ENCODE data around the gene FTCD.
"Not testable (repeated sequence)": the region's sequence is repeated elsewhere in the genome, so short reads cannot be mapped to it uniquely, and the experiment has no call there.

The FTCD gene

GRCh38 chr21:46171996-46172862, 16.9 kb upstream of the FTCD start:
- no peak for DNase-seq (ENCODE audit: low spot score)

- DNase-seq (ENCODE audit: low spot score): no peak
Observed at GRCh38 chr21:46171585-46171984, 16.2 kb upstream of the FTCD start.

GRCh38 chr21:46170436-46171193, 15.2 kb upstream of the FTCD start:
- DNase-seq (ENCODE audit: low spot score): not testable (repeated sequence)

- DNase-seq (ENCODE audit: low spot score): no peak
Observed at GRCh38 chr21:46168659-46169386, 13.4 kb upstream of the FTCD start.

GRCh38 chr21:46168238-46168637, 12.9 kb upstream of the FTCD start:
- DNase-seq (ENCODE audit: low spot score): no peak

GRCh38 chr21:46165098-46165497, 9.7 kb upstream of the FTCD start:
- DNase-seq (ENCODE audit: low spot score): no peak

GRCh38 chr21:46163380-46163779, 8.0 kb upstream of the FTCD start:
- no peak for DNase-seq (ENCODE audit: low spot score)

GRCh38 chr21:46161633-46162592, 6.5 kb upstream of the FTCD start:
- no peak for DNase-seq (ENCODE audit: low spot score)

- DNase-seq (ENCODE audit: low spot score): no peak
Observed at GRCh38 chr21:46160907-46161632, 5.7 kb upstream of the FTCD start.

GRCh38 chr21:46160657-46160906, 5.2 kb upstream of the FTCD start:
- no peak for DNase-seq (ENCODE audit: low spot score)

GRCh38 chr21:46159841-46160656, 4.7 kb upstream of the FTCD start:
- DNase-seq (ENCODE audit: low spot score): no peak

- DNase-seq (ENCODE audit: low spot score): no peak
Observed at GRCh38 chr21:46159390-46159789, 4.0 kb upstream of the FTCD start.

GRCh38 chr21:46158666-46159300, 3.4 kb upstream of the FTCD start:
- no peak for DNase-seq (ENCODE audit: low spot score)

- no peak for DNase-seq (ENCODE audit: low spot score)
Observed at GRCh38 chr21:46157987-46158451, 2.6 kb upstream of the FTCD start.

GRCh38 chr21:46157396-46157986, 2.1 kb upstream of the FTCD start:
- no peak for DNase-seq (ENCODE audit: low spot score)

GRCh38 chr21:46156678-46157077, 1.3 kb upstream of the FTCD start:
- DNase-seq (ENCODE audit: low spot score): no peak

GRCh38 chr21:46156378-46156645, 933 bp upstream of the FTCD start:
- no peak for DNase-seq (ENCODE audit: low spot score)

- no peak for DNase-seq (ENCODE audit: low spot score)
Observed at GRCh38 chr21:46154955-46155513, 345 bp downstream of the FTCD start.
